HEK293T (cell line): ENCODE results near the gene MID1.

Experiments used
- ARNT ChIP-seq: fragments of 450-650 bp; IDR thresholded peaks from 2 replicates; pipeline ENCODE4 v1.6.1; 2017; ENCODE audit warnings: mild to moderate bottlenecking
- CTBP1 ChIP-seq: fragments of 450-650 bp; IDR thresholded peaks from 2 replicates; pipeline ENCODE4 v1.6.1; 2016; ENCODE audit warnings: borderline replicate concordance
- ELF4 ChIP-seq: fragments of 450-650 bp; IDR thresholded peaks from 2 replicates; pipeline ENCODE4 v1.6.1; 2017; ENCODE audit warnings: antibody characterized with exemption
- FOXA1 ChIP-seq: fragments of 450-650 bp; IDR thresholded peaks from 2 replicates; pipeline ENCODE4 v1.6.1; 2016; ENCODE audit warnings: mild to moderate bottlenecking
- FOXK2 ChIP-seq: fragments of 450-650 bp; IDR thresholded peaks from 2 replicates; pipeline ENCODE4 v1.6.1; 2016; ENCODE audit warnings: mild to moderate bottlenecking
- SP1 ChIP-seq: fragments of 450-650 bp; IDR thresholded peaks from 2 replicates; pipeline ENCODE4 v1.6.1; 2017
- ZNF384 ChIP-seq: fragments of 450-650 bp; IDR thresholded peaks from 2 replicates; pipeline ENCODE4 v1.6.1; 2016

- TF ChIP-seq SP1 (no peak), FOXK2 (no peak), ZNF384 (no peak), FOXA1 (no peak), ARNT (no peak), CTBP1 (no peak), ELF4 (no peak)
Measured at GRCh38 chrX:10630320-10630719, 9.9 kb upstream of the MID1 start.
